Fibroblast of peridontal ligament (primary cell): ENCODE results near the gene TCF4.

Source experiments
- DNase-seq: peaks from one replicate; pipeline ENCODE4 v3.0.0-alpha.2; 2010; ENCODE audit errors: extremely low read depth

TCF4 gene

DNA sequence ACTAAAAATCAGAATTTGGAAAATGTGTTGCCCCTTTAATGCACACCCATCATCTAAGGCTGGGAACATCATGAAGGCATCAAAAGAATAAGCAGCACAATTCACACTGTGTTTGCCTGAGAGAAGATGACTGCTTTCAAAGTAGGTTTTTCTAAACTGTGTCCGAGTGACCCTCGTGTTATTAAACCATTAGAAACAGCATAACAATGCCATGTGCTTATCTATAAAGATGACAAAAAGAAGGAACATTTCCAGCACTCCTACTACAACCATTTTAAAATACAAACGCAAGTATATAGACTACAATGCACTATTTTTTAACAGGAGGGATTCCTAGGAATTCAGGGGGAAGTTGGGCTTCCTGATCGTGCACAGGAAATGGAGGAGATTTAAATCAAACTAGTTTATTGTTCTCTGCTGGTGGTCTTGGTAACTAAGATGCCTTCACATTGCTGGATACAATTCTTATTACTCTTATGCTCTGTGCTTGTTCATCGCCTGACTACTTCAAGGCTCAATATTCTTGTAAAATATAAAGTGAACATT lies 322.8 kb downstream of the TCF4 start:
- DNase-seq = no peak

- no peak for DNase-seq
Observed at GRCh38 chr18:55264108-55264507, 323.9 kb downstream of the TCF4 start.

DNA sequence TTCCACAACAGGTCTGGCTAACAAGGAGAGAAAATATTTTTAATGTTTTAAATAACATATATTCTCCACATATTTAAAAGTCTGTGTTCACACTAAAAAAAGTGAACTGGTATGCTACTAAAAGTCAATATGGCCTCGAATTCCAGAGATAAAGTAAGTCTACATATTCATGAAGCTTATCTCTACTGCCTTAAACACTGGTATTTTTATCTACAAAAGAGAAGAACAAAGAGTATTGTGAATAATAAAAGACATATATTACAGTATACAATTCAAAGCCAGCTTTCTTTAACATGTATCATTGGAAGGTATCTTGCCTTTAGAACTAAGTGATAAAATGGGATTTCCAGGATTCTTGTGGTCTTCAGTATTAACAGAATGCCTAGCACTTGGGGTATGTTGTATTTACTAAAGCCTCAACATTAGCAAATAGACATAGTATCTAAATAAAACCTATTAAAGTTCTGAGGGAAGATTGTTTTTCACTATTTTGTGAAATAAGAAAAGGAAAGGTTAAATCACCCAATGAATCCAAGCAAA lies 325.9 kb downstream of the TCF4 start:
- no peak for DNase-seq

DNA sequence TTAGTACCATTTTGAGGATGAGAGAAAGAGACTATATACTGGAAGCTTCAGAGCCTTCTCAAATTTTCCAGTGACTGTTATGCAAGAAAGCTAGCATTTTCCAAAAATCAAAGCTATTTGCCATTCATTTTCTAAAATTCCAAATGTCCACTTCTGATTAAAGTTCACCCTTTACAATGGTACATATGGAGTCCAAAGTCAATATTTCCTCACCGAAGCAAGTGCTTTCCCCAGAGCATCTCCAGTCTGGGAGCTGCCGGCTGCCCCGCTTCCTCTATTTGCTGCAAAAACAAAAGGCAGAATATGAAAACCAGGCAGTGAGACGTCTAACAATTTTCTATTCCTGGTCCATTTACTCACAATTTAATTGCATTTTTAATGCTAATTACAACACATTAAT lies 326.7 kb downstream of the TCF4 start:
- no peak for DNase-seq

- DNase-seq = no peak
Observed at GRCh38 chr18:55258088-55258487, 329.9 kb downstream of the TCF4 start.

DNA sequence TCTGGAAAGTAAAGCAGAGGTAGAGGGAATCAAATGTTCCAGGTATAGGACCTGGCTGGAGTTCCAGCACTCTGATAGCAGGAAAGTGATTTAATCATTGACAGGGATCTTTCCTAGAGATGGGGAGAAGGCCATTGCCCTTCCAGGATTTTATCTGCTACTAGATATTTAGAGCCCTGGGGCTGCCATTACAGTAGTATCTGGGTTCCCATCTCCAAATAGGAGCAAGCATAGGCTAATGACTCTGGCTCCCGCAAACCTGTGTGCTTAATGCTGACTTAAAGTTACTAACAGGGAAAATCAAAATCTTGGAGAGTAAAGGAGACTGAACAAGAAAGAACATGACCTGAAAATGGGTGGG lies 331.1 kb downstream of the TCF4 start:
- DNase-seq = no peak

- DNase-seq = no peak
Observed at GRCh38 chr18:55256226-55256928, 331.6 kb downstream of the TCF4 start.

- no peak for DNase-seq
Observed at GRCh38 chr18:55253814-55254213, 334.2 kb downstream of the TCF4 start.

GRCh38 chr18:55252901-55253300 lies 335.1 kb downstream of the TCF4 start:
- DNase-seq = peak; percentile 61

- no peak for DNase-seq
Observed at GRCh38 chr18:55252053-55252675, 335.8 kb downstream of the TCF4 start.

DNA sequence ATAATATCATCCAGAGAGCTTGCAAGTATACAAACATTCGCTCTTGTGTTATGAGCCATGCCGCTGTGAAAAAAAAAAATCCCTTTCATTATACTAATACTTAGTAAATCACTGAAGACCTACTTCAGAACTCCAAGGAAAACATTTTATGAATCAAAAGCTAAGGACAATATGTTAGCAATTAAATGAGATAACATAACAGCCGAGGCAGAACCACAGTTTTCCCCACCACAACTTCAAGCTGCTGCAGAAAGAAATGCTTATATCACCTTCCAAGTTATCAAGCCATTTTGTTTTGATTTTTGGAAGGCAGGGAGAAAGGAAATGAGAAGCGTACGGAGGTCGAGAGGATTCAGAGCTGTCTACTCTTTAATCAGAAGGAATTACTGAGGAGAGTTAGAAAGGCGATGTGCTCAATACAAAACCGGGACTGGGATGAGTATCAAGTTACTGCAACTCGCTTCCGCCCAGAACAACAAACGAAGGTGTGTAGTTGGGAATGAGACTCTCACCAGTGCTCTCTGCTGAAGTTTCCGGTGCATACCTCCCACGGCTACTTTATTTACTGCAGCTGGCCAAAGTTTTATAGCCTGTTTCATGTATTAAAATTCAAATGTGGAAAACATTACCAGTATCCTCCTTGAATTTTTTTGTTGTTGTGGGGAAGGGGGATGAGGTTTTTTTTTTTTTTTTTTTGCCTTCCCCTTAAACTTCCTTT lies 336.6 kb downstream of the TCF4 start:
- peak; percentile 50 for DNase-seq

- DNase-seq = no peak
Observed at GRCh38 chr18:55250768-55251173, 337.2 kb downstream of the TCF4 start.

GRCh38 chr18:55249550-55249949 lies 338.4 kb downstream of the TCF4 start:
- no peak for DNase-seq

GRCh38 chr18:55248495-55248894 lies 339.5 kb downstream of the TCF4 start:
- no peak for DNase-seq

DNA sequence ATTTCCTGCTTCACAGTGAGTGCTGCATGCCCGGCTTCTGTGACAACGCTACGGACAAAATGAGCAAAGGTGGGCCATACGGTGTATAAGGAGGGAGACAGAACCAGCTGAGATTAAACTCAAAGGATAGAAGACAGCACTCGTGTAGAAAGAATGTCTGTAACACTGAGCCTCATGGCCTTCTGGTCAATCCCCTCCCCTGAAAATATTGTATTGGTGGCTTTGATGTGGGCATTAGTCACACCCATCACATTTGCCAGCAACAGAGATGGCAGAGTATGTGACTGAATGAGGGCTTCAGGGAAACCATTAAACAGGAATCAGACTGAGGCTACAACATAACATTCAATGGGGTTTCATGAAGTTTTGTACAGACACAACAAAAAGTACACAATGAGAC lies 341.0 kb downstream of the TCF4 start:
- no peak for DNase-seq

- no peak for DNase-seq
Observed at GRCh38 chr18:55246278-55246677, 341.7 kb downstream of the TCF4 start.

DNA sequence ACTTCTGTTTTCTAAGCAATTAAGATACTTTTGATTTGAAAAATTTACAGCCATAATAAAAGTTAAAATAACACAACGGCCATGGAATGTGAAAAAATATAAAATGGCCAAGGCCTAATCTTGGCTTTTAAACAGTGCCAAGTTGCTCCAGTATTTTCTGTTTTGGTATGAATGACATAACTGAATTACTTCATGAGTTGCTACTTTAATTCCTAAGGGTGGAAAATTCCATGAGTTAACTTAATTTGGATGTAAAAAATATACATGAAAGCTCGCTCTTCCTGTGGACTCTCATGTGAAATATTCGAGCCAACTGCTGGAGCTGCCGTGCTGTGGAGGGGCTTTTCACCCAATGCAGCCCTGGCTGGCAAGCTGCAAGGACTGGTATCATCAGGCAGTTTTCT lies 342.8 kb downstream of the TCF4 start:
- DNase-seq = peak; percentile 41

DNA sequence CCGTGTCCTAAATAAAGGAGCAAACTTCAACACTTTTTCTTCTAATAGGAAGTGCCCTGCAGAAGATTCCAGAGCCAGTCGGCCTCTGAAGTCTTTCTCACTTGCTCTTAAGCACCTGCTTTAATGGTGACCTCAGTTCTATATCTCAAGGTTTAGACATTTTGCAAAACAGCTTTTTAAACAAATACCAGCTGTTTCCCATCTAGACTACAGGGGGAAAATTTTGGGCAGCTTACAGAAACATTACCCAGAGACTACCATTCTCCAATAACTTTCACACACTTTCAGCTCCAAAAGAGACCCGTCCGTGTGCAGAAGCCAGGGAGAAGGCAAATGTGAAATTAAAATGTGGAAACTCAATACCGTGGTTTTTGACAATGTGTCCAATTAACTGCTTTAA lies 343.4 kb downstream of the TCF4 start:
- DNase-seq = peak; percentile 32

DNA sequence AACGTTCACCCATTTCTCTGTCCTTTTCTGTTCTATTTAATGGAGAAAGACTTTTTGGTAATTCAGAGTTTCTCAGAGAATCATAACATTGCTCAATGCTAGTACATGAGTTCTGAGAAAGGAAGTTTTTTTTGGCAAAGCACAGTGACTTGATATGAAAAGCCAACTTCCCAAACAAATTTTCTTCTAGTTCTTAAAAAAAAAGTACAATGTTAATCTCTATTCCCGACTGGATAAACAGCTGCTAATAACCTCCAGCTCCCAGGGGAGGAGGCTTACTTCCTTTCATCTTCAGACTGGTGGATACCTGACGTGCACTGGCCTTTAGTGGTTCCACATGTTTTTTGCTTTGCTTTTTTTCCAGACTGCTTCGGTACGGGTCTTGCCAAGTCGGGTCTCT lies 344.1 kb downstream of the TCF4 start:
- DNase-seq = peak; percentile 89

GRCh38 chr18:55243255-55243654 lies 344.7 kb downstream of the TCF4 start:
- no peak for DNase-seq

DNA sequence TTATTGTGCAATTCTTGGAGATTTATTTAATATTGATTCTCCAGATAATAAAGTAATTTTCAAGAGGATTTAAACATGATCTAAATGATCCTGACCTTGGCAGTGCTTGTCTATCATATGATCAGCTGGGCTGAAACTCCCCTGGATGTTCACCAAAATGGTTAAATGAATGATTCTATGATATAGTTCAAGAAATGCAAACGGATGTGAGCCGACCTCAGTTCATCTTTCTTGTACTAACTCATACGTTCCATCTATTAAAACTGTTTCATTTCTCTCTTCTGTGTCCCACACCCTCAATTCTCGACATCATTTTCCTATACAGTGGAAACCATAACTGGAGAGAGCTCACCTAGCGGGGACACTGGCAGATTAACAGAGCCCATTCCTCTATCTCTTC lies 347.0 kb downstream of the TCF4 start:
- DNase-seq = no peak

GRCh38 chr18:55239740-55240139 lies 348.3 kb downstream of the TCF4 start:
- no peak for DNase-seq

- DNase-seq = no peak
Observed at GRCh38 chr18:55237660-55238059, 350.3 kb downstream of the TCF4 start.
